Measurements from ENCODE around the gene AATK. TPM values are rescaled to one million over a fixed set of nuclear protein-coding genes. Genes with fewer than 3 reads are reported as not detected.

AATK gene
- total RNA-seq, 2 experiments from 2014 or later = 0.25 to 0.82 TPM

- no peaks in the 10 kb centered on the region for H3K36me3 ChIP-seq (ENCODE audit: insufficient read depth, low read length)
- ATAC-seq (ENCODE audit: poor library complexity) (no peak), DNase-seq (no peak)
- no peaks in the 10 kb centered on the region for H3K36me3 Mint-ChIP-seq (ENCODE audit: low read depth)
- H3K27me3 ChIP-seq (ENCODE audit: control insufficient read depth in 1 of 2, insufficient read depth in 2 of 2, low read length in 2 of 2) = no peaks in the 10 kb centered on the region
- no peak for TF ChIP-seq CTCF (IDR thresholded peaks at IDR 0.05)
- no peaks in the 10 kb centered on the region for H3K4me1 ChIP-seq (ENCODE audit: insufficient read depth, low read length)
- intact Hi-C loops (cut with DNase I, micrococcal nuclease) = no loop called here
- POLR2A ChIA-PET = no interaction called here
- H3K4me3 Mint-ChIP-seq = no peak overlapping the region
- CTCF ChIA-PET = interaction anchor here (1.6 kb wide), 1 partner anchor 9 kb away, joined by 3 read pairs; no protein-coding TSS in a partner anchor
- no peaks in the 10 kb centered on the region for H3K9me3 ChIP-seq (ENCODE audit: control insufficient read depth in 1 of 2, insufficient read depth in 1 of 2, low read length in 2 of 2)
- H3K27me3 Mint-ChIP-seq = no peaks in the 10 kb centered on the region
- no peak overlapping the region for H3K27ac Mint-ChIP-seq
- no peak overlapping the region for H3K27ac ChIP-seq (ENCODE audit: low read depth in 1 of 2, low read length in 2 of 2)
- no peaks in the 10 kb centered on the region for H3K4me1 Mint-ChIP-seq (ENCODE audit: low read depth)
- no peaks in the 10 kb centered on the region for H3K9me3 Mint-ChIP-seq
- no peak overlapping the region for H3K4me3 ChIP-seq (ENCODE audit: low read length)
These were observed 55.5 kb downstream of the AATK start for GRCh38 chr17:81110488-81111040.

GRCh38 chr17:81109957-81110356 lies 56.1 kb downstream of the AATK start:
- CTCF ChIA-PET = interaction anchor here (1.6 kb wide), 1 partner anchor 8 kb away, joined by 3 read pairs; no protein-coding TSS in a partner anchor
- no peak overlapping the region for H3K27ac Mint-ChIP-seq

GRCh38 chr17:81108220-81108619 lies 57.8 kb downstream of the AATK start:
- no peak overlapping the region for H3K4me3 Mint-ChIP-seq
- Histone ChIP-seq H3K27ac (ENCODE audit: low read depth in 1 of 2, low read length in 2 of 2) (no peak overlapping the region), H3K4me3 (ENCODE audit: low read length) (no peak overlapping the region), H3K4me1 (ENCODE audit: insufficient read depth, low read length) (no peaks in the 10 kb centered on the region), H3K9me3 (ENCODE audit: control insufficient read depth in 1 of 2, insufficient read depth in 1 of 2, low read length in 2 of 2) (no peaks in the 10 kb centered on the region), H3K36me3 (ENCODE audit: insufficient read depth, low read length) (no peaks in the 10 kb centered on the region), H3K27me3 (ENCODE audit: control insufficient read depth in 1 of 2, insufficient read depth in 2 of 2, low read length in 2 of 2) (no peaks in the 10 kb centered on the region)
- H3K4me1 Mint-ChIP-seq (ENCODE audit: low read depth) = no peaks in the 10 kb centered on the region
- no peaks in the 10 kb centered on the region for H3K36me3 Mint-ChIP-seq (ENCODE audit: low read depth)
- TF ChIP-seq CTCF (IDR thresholded peaks at IDR 0.05) = no peak
- no peaks in the 10 kb centered on the region for H3K9me3 Mint-ChIP-seq
- POLR2A ChIA-PET = no interaction called here
- CTCF ChIA-PET = no interaction called here
- no peak overlapping the region for H3K27ac Mint-ChIP-seq
- ATAC-seq (ENCODE audit: poor library complexity) (no peak), DNase-seq (no peak)
- intact Hi-C loops (cut with DNase I, micrococcal nuclease) = no loop called here
- no peaks in the 10 kb centered on the region for H3K27me3 Mint-ChIP-seq

More at GRCh38 chr17:81109957-81110356, 56.1 kb downstream of the AATK start:
- Mint-ChIP-seq H3K27me3 (no peaks in the 10 kb centered on the region), H3K4me1 (ENCODE audit: low read depth) (no peaks in the 10 kb centered on the region), H3K9me3 (no peaks in the 10 kb centered on the region), H3K4me3 (no peak overlapping the region), H3K36me3 (ENCODE audit: low read depth) (no peaks in the 10 kb centered on the region)
- DNase-seq (no peak), ATAC-seq (ENCODE audit: poor library complexity) (no peak)
- Histone ChIP-seq H3K27me3 (ENCODE audit: control insufficient read depth in 1 of 2, insufficient read depth in 2 of 2, low read length in 2 of 2) (no peaks in the 10 kb centered on the region), H3K4me3 (ENCODE audit: low read length) (no peak overlapping the region), H3K4me1 (ENCODE audit: insufficient read depth, low read length) (no peaks in the 10 kb centered on the region), H3K36me3 (ENCODE audit: insufficient read depth, low read length) (no peaks in the 10 kb centered on the region), H3K27ac (ENCODE audit: low read depth in 1 of 2, low read length in 2 of 2) (no peak overlapping the region), H3K9me3 (ENCODE audit: control insufficient read depth in 1 of 2, insufficient read depth in 1 of 2, low read length in 2 of 2) (no peaks in the 10 kb centered on the region)
- intact Hi-C loops (cut with DNase I, micrococcal nuclease) = no loop called here
- no peak for TF ChIP-seq CTCF (IDR thresholded peaks at IDR 0.05)
- POLR2A ChIA-PET = no interaction called here
